SKM-1 treated with dmso at 0.1 percent for 144 hours (cell line): ENCODE measurements around the gene PHACTR1.

Experiments used
- DNase-seq: peaks from one replicate; lab custom pipeline; 2025; ENCODE audit not compliant: unreplicated experiment; lab: John Stamatoyannopoulos, UW

Gene PHACTR1

GRCh38 chr6:13059026-13059425 is 342.5 kb downstream of the PHACTR1 start:
- no peak for DNase-seq

DNA sequence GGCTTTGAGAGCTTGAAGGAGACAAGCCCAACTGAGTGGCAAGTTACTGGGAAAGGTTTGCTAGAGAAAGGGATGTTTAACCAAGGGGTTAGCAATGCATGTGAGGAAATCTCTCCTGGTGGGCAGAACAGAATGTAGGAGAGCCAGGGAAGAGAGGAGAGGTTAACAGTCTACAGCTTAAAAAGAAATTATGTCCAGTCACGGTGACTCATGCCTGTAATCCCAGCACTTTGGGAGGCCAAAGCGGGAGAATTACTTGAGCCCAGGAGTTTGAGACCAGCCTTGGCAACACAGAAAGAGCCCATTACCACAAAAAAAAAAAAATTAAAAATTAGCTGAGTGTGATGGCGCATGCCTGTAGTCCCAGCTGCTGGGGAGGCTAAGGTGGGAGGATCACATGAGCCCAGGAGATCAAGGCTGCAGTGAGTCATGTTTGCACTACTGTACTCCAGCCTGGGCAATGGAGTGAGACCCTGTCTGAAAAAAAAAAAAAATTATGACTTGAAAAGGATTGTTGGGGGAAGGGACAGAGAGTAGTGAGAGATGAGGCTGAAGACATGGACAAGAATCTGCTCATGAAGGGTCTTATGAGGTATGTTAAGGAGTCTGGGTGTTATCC is 346.8 kb downstream of the PHACTR1 start:
- no peak for DNase-seq

GRCh38 chr6:13065581-13065980 is 349.0 kb downstream of the PHACTR1 start:
- DNase-seq = no peak

DNA sequence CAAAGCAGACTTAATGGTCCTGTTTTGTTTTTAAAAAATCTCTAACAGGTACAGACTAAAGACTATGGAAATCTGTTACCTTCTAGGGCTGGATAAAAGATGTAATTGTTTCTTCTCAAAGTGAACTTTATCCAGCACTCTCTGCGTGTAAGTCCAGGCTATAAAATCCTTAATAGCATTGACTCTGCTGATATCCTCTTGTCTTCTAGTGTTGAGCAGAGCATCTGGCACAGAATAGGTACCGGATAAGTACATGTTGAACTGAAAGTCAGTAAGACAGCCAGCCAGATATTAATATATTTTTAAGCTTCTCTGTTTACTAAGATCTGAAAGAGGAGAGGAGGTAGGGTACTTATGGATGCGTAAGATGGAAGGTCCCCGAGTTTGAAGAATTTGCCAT is 349.5 kb downstream of the PHACTR1 start:
- no peak for DNase-seq

DNA sequence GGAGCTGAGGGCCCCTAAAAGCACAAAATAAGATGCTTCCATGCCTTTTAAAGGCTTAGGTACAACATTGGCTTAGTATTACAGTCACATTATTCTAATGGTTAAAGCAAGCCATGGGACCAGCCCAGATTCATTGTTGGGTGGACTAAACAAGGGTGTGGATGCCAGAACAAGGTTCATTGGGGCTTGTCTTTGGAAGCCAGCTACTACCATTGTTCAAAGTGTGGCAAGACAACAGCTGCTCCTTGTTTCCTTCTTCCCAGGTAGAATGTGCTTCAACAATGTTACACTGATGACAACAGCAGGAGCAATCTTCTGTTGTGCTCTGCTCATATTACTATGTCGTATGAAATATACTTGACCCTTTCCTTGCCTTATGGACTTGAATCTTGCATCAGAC is 350.3 kb downstream of the PHACTR1 start:
- no peak for DNase-seq

- peak; percentile 18 for DNase-seq
Observed at GRCh38 chr6:13068586-13069210, 352.1 kb downstream of the PHACTR1 start.

GRCh38 chr6:13071550-13072345 is 355.2 kb downstream of the PHACTR1 start:
- no peak for DNase-seq

GRCh38 chr6:13072686-13073347 is 356.2 kb downstream of the PHACTR1 start:
- DNase-seq = no peak

DNA sequence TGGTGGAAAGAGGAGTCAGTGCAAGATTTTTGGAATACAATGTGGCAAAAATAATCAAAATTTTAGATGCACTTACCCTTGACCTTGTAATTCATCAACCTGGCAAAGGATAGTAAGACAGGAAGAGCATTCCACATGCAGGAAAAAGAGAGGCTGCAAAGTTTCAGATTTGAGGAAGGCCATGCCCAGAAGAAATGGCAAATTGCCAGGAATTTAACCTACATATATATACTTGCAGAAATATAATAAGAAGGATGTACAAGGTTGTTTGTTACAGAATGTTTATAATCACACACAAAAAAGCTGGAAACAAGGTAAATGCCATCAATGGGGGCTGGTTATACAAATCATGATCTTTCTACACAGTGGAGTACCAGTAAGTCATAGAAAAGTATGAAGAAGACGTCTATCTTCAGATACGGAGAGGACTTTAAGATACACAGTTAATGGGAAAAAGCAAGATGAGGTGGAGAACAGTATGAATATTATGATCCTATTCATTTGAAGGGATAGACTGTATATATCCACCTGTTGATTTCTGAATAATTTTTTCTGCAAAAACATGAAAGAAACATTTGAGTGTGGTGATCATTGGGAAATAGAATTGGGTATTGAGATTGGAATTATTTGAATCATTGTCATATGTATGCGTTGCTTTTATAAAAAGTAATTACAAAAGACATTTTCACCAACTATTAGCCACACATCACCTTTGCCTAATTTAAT is 358.0 kb downstream of the PHACTR1 start:
- no peak for DNase-seq

DNA sequence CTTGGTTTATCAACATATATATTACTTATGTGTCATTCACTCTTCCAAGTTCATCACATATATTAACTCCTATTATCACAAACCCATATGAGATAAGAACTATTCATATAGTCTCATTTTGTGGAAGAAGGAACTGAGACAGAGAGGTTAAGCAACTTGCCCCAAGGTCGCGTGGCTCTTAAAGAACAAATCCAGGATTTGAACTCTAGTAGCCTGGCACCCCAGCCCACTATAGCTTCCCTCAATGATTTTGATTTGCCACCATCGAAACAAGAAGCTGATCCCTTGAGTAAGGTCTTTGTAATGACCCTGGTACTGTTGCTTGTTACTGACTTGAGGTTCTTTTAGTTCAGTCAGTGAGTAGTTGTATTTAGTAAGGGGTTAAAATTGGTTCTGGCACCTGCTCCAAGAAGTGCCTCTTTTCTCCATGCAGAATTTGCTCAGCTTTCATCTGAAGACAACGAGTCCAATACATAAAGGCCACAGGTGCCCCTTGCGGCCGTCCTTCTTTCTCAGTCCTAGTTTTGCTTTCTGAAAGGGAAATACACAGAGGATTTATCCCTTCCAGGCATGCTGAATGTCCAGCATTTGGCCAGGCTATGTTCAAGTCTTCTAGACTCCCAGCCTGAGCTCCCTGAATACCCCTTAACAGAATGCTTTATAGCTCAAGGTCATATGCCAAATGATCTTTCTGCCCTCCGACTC is 358.7 kb downstream of the PHACTR1 start:
- DNase-seq = no peak

- DNase-seq = no peak
Observed at GRCh38 chr6:13076575-13076974, 360.0 kb downstream of the PHACTR1 start.

DNA sequence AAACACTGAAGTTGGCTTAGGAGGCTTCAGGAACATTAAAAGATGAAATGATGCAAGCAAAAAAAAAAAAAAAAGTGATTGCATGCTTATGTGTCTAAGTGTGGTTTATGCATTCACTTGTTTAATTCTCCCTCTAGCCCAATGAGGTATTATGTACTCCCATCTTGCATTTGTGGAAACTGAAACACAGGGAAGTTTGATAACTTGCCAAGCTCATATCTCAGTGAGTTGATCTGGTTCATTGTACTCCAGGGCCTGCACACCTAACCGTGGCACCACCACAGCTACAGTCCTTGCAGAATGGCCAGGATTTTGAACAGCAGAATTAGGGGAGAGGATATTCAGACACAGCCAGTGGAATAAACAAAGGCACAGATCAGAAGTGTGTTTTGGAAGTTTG is 360.6 kb downstream of the PHACTR1 start:
- no peak for DNase-seq

GRCh38 chr6:13079096-13079723 is 362.6 kb downstream of the PHACTR1 start:
- no peak for DNase-seq

- no peak for DNase-seq
Observed at GRCh38 chr6:13080462-13081188, 364.1 kb downstream of the PHACTR1 start.

DNA sequence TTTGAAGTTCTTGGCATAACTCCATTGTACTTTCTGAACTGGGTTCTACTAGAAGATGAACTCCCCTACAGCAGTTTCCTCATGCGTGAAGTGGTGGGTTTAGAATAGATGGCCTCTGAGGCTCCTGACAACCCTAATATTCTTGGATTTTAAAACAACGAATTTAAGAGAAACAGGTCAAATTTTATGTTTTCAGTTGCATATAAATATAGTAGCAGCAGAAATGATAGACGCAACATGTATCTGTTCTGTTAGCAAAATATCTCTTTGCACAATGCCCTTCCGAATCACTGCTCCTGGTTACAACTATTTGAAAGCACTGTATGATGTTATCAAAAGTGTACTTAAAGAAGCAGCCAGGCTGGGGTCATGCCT is 364.6 kb downstream of the PHACTR1 start:
- no peak for DNase-seq

- DNase-seq = no peak
Observed at GRCh38 chr6:13089296-13089994, 372.9 kb downstream of the PHACTR1 start.

DNA sequence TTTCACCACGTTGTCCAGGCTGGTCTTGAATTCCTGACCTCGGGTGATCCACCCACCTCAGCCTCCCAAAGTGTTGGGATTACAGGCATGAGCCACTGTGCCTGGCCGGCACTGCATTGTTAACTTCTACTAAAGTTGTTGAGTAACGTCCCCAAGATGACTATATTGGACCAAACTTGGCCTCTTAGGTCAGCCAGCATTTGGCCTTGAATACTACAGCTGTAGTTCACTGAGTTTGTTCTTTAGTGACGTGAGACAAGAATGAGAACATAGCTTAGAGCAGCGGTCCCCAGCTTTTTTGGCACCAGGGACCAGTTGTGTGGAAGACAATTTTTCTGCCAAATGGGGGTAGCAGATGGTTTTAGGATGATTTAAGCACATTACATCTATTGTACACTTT is 374.6 kb downstream of the PHACTR1 start:
- DNase-seq = no peak

DNA sequence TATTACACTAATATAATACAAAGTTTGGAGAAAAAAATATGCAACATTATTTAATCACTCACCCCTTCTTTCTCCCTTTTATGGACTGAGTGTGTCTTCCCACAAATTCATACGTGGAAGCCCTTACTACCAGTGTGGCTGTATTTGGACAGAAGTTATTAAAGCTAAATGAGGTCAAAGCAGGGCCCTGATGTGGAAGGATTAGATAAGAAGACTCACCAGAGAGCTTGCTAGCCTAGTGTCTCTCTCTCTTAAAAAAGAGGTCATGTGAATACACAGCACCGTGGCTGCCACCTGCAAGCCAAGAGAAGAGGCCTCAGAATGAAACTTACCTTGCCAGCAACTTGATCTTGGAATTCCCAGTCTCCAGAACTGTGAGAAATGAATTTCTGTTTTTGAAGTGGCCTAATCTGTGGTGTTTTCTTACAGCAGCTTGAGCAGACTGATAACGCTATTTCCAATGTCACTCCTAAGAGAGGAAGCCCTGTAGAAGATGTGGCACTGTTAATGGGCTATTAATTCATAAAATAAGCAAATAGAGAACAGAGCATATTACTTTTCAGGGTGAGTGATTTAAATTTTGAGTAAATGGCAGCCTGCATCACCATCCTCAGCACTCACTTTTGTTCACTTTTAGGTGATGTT is 378.3 kb downstream of the PHACTR1 start:
- DNase-seq = no peak
